GM15510 (cell line): ENCODE measurements around the gene SLC39A6.

Experiments
- POLR2A ChIP-seq: IDR thresholded peaks from 3 replicates; pipeline ENCODE4 v1.6.1; 2011; ENCODE audit warnings: borderline replicate concordance; ENCODE audit not compliant: insufficient read length; ENCODE audit errors: extremely low read depth

The SLC39A6 gene

GRCh38 chr18:36129300-36130038 lies at the start of gene SLC39A6, which contains the start of gene ELP2:
TSS of gene SLC39A6 (minus strand) at chr18:36129340. CDS start at chr18:36127007, 2,333 bp downstream.
TSS of gene ELP2 (plus strand) at chr18:36129899. CDS start at chr18:36129934, 35 bp downstream.
- peak; percentile 83 for TF ChIP-seq POLR2A

GRCh38 chr18:36177913-36178312 lies 48.8 kb upstream of the SLC39A6 start:
- no peak for TF ChIP-seq POLR2A

- TF ChIP-seq POLR2A: no peak
Observed at GRCh38 chr18:36176711-36177110, 47.6 kb upstream of the SLC39A6 start.

GRCh38 chr18:36176177-36176584 lies 47.0 kb upstream of the SLC39A6 start:
- no peak for TF ChIP-seq POLR2A

GRCh38 chr18:36175481-36175880 lies 46.3 kb upstream of the SLC39A6 start:
- TF ChIP-seq POLR2A: no peak

GRCh38 chr18:36169938-36170337 lies 40.8 kb upstream of the SLC39A6 start:
- no peak for TF ChIP-seq POLR2A

- no peak for TF ChIP-seq POLR2A
Observed at GRCh38 chr18:36167692-36168218, 38.6 kb upstream of the SLC39A6 start.

- TF ChIP-seq POLR2A: no peak
Observed at GRCh38 chr18:36162981-36163380, 33.8 kb upstream of the SLC39A6 start.

- no peak for TF ChIP-seq POLR2A
Observed at GRCh38 chr18:36160959-36161371, 31.8 kb upstream of the SLC39A6 start.

GRCh38 chr18:36158266-36158867 lies 29.2 kb upstream of the SLC39A6 start:
- TF ChIP-seq POLR2A: no peak

- TF ChIP-seq POLR2A: no peak
Observed at GRCh38 chr18:36157441-36157840, 28.3 kb upstream of the SLC39A6 start.

- no peak for TF ChIP-seq POLR2A
Observed at GRCh38 chr18:36155851-36156757, 27.0 kb upstream of the SLC39A6 start.

- no peak for TF ChIP-seq POLR2A
Observed at GRCh38 chr18:36153771-36154170, 24.6 kb upstream of the SLC39A6 start.

- TF ChIP-seq POLR2A: no peak
Observed at GRCh38 chr18:36153203-36153602, 24.1 kb upstream of the SLC39A6 start.

- TF ChIP-seq POLR2A: no peak
Observed at GRCh38 chr18:36152781-36153180, 23.6 kb upstream of the SLC39A6 start.
